ENCODE measurements around the gene RRAGD.

- TF ChIP-seq, protein P1, sequence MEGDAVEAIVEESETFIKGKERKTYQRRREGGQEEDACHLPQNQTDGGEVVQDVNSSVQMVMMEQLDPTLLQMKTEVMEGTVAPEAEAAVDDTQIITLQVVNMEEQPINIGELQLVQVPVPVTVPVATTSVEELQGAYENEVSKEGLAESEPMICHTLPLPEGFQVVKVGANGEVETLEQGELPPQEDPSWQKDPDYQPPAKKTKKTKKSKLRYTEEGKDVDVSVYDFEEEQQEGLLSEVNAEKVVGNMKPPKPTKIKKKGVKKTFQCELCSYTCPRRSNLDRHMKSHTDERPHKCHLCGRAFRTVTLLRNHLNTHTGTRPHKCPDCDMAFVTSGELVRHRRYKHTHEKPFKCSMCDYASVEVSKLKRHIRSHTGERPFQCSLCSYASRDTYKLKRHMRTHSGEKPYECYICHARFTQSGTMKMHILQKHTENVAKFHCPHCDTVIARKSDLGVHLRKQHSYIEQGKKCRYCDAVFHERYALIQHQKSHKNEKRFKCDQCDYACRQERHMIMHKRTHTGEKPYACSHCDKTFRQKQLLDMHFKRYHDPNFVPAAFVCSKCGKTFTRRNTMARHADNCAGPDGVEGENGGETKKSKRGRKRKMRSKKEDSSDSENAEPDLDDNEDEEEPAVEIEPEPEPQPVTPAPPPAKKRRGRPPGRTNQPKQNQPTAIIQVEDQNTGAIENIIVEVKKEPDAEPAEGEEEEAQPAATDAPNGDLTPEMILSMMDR (IDR thresholded peaks at IDR 0.05): no peak
- no peak for TF ChIP-seq EZH2 (IDR thresholded peaks at IDR 0.05; ENCODE audit: borderline replicate concordance, insufficient read depth, low read depth, low read length, poor library complexity, severe bottlenecking)
Measured at GRCh38 chr6:89410788-89411144, 1.3 kb downstream of the RRAGD start.

All from B cell (primary cell).